Measurements from ENCODE around the gene CDH4.

- no peak for TF ChIP-seq CTCF (IDR thresholded peaks at IDR 0.05)
- no peak for TF ChIP-seq POLR2A (IDR thresholded peaks at IDR 0.05)
- TF ChIP-seq POLR2AphosphoS5 (IDR thresholded peaks at IDR 0.05) = no peak
These were observed 697.3 kb downstream of the CDH4 start for GRCh38 chr20:61949363-61949713.

Measured in prostate gland (tissue), 2 donors.